H9 (cell line): ENCODE data around the gene LAMC3. TPM values are rescaled to one million over a fixed set of nuclear protein-coding genes. Genes with fewer than 3 reads are reported as not detected.

Source experiments
- DNase-seq: peaks from one replicate; pipeline ENCODE4 v3.0.0-alpha.2; 2017
- H2AFZ ChIP-seq: one replicate; pipeline ENCODE4 v1.6.1; 2013; ENCODE audit warnings: mild to moderate bottlenecking, low read length, control low read depth, moderate library complexity
- H2AK5ac ChIP-seq: 2 replicates; pipeline ENCODE4 v1.6.1; 2013; ENCODE audit warnings: low read length, control low read depth, mixed read lengths; ENCODE audit not compliant: insufficient read length
- H2BK120ac ChIP-seq: one replicate; pipeline ENCODE4 v1.6.1; 2013; ENCODE audit warnings: low read depth, mild to moderate bottlenecking, low read length, control low read depth, inconsistent platforms; ENCODE audit not compliant: poor library complexity, severe bottlenecking
- H2BK12ac ChIP-seq: 2 replicates; pipeline ENCODE4 v1.6.1; 2013; ENCODE audit warnings: low read length, control low read depth, mixed read lengths, low read depth; ENCODE audit not compliant: insufficient read length
- H2BK15ac ChIP-seq: 2 replicates; pipeline ENCODE4 v1.6.1; 2013; ENCODE audit warnings: low read depth, low read length, control low read depth
- H2BK20ac ChIP-seq: one replicate; pipeline ENCODE4 v1.6.1; 2013; ENCODE audit warnings: low read depth, mild to moderate bottlenecking, low read length, control low read depth, inconsistent platforms; ENCODE audit not compliant: poor library complexity, severe bottlenecking
- H2BK5ac ChIP-seq: 2 replicates; pipeline ENCODE4 v1.6.1; 2013; ENCODE audit warnings: low read length, control low read depth, mixed read lengths; ENCODE audit not compliant: insufficient read length
- H3K14ac ChIP-seq: 2 replicates; pipeline ENCODE4 v1.6.1; 2013; ENCODE audit warnings: low read length, control low read depth; ENCODE audit not compliant: insufficient read depth
- H3K18ac ChIP-seq: 2 replicates; pipeline ENCODE4 v1.6.1; 2013; ENCODE audit warnings: low read depth, mild to moderate bottlenecking, mixed read lengths, low read length, control low read depth; ENCODE audit not compliant: insufficient read length
- H3K23ac ChIP-seq: 2 replicates; pipeline ENCODE4 v1.6.1; 2013; ENCODE audit warnings: low read length, control low read depth, mixed read lengths, low read depth; ENCODE audit not compliant: insufficient read length
- H3K23me2 ChIP-seq: 2 replicates; pipeline ENCODE4 v1.6.1; 2013; ENCODE audit warnings: low read depth, mild to moderate bottlenecking, mixed read lengths, low read length, control low read depth; ENCODE audit not compliant: insufficient read length, poor library complexity, severe bottlenecking
- H3K27ac ChIP-seq: 2 replicates; pipeline ENCODE4 v1.5.1; 2013; ENCODE audit warnings: low read length, control low read depth, mixed read lengths, low read depth; ENCODE audit not compliant: insufficient read length
- H3K27me3 ChIP-seq: 2 replicates; pipeline ENCODE4 v1.6.1; 2013; ENCODE audit warnings: low read length, control low read depth, inconsistent platforms; ENCODE audit not compliant: insufficient read depth
- H3K4ac ChIP-seq: 2 replicates; pipeline ENCODE4 v1.6.1; 2013; ENCODE audit warnings: low read depth, mild to moderate bottlenecking, control low read depth, inconsistent platforms, low read length, moderate library complexity
- H3K4me1 ChIP-seq: 2 replicates; pipeline ENCODE4 v1.6.1; 2013; ENCODE audit warnings: low read length, control low read depth, inconsistent platforms; ENCODE audit not compliant: insufficient read depth
- H3K4me2 ChIP-seq: 2 replicates; pipeline ENCODE4 v1.6.1; 2013; ENCODE audit warnings: low read length, control low read depth, mixed read lengths; ENCODE audit not compliant: insufficient read length, insufficient read depth
- H3K56ac ChIP-seq: 2 replicates; pipeline ENCODE4 v1.6.1; 2013; ENCODE audit warnings: low read depth, mild to moderate bottlenecking, mixed read lengths, low read length, control low read depth; ENCODE audit not compliant: insufficient read length
- H3K79me1 ChIP-seq: 2 replicates; pipeline ENCODE4 v1.6.1; 2013; ENCODE audit warnings: low read depth, mild to moderate bottlenecking, moderate library complexity, low read length, control low read depth, inconsistent platforms; ENCODE audit not compliant: insufficient read depth, poor library complexity, severe bottlenecking
- H3K79me2 ChIP-seq: 2 replicates; pipeline ENCODE4 v1.6.1; 2013; ENCODE audit warnings: low read length, control low read depth, inconsistent platforms; ENCODE audit not compliant: insufficient read depth
- H3K9ac ChIP-seq: 2 replicates; pipeline ENCODE4 v1.6.1; 2013; ENCODE audit warnings: low read length, control low read depth, mixed read lengths; ENCODE audit not compliant: insufficient read length; ENCODE audit errors: extremely low read depth
- H3K9me3 ChIP-seq: one replicate; pipeline ENCODE4 v1.6.1; 2013; ENCODE audit warnings: low read depth, low read length, inconsistent platforms; ENCODE audit not compliant: control insufficient read depth
- H3T11ph ChIP-seq: one replicate; pipeline ENCODE4 v1.6.1; 2013; ENCODE audit warnings: mild to moderate bottlenecking, low read length, control low read depth, inconsistent platforms
- H4K20me1 ChIP-seq: one replicate; pipeline ENCODE4 v1.6.1; 2013; ENCODE audit not compliant: control insufficient read depth, insufficient read length, insufficient read depth
- H4K5ac ChIP-seq: 2 replicates; pipeline ENCODE4 v1.6.1; 2013; ENCODE audit warnings: low read depth, mild to moderate bottlenecking, mixed read lengths, low read length, control low read depth; ENCODE audit not compliant: insufficient read length
- H4K8ac ChIP-seq: replicated peaks from 2 replicates; pipeline ENCODE4 v1.6.1; 2013; ENCODE audit warnings: low read length, control low read depth, mixed read lengths, low read depth; ENCODE audit not compliant: insufficient read length
- H4K91ac ChIP-seq: 2 replicates; pipeline ENCODE4 v1.6.1; 2013; ENCODE audit warnings: low read depth, mild to moderate bottlenecking, moderate library complexity, mixed read lengths, low read length, control low read depth; ENCODE audit not compliant: insufficient read length
- H3K27ac Mint-ChIP-seq, 3 experiments: 2 replicates in 2 of 3; 3 replicates in 1 of 3; pipeline ENCODE4 v1.8.0; 2020 to 2021; ENCODE audit warnings: mixed read lengths in 3 of 3, mild to moderate bottlenecking in 1 of 3, moderate library complexity in 1 of 3
- H3K27me3 Mint-ChIP-seq: 2 replicates; pipeline ENCODE4 v1.8.0; 2021; ENCODE audit warnings: low read depth, mild to moderate bottlenecking, moderate library complexity, mixed read lengths
- H3K36me3 Mint-ChIP-seq, 3 experiments: 2 replicates in 2 of 3; 3 replicates in 1 of 3; pipeline ENCODE4 v1.8.0; 2020 to 2021; ENCODE audit warnings: low read depth in 3 of 3, mixed read lengths in 3 of 3; ENCODE audit not compliant: insufficient read depth in 1 of 3
- H3K4me1 Mint-ChIP-seq, 2 experiments: 2 replicates each; pipeline ENCODE4 v1.8.0; 2020; ENCODE audit warnings: mixed read lengths in 2 of 2
- H3K4me3 Mint-ChIP-seq, 2 experiments: 2 replicates in 1 of 2; 3 replicates in 1 of 2; pipeline ENCODE4 v1.8.0; 2020 to 2021; ENCODE audit warnings: mild to moderate bottlenecking in 2 of 2, mixed read lengths in 2 of 2, moderate library complexity in 1 of 2
- H3K9me3 Mint-ChIP-seq, 2 experiments: 2 replicates in 1 of 2; 3 replicates in 1 of 2; pipeline ENCODE4 v1.8.0; 2020; ENCODE audit warnings: mild to moderate bottlenecking in 2 of 2, mixed read lengths in 2 of 2, moderate library complexity in 1 of 2
- WGBS: extraction: QIAGEN DNeasy Blood & Tissue Kit; methylation state at CpG from one replicate; pipeline ENCODE4 v1.1.7; 2013; ENCODE audit warnings: missing lambda C conversion rate, low lambda C conversion rate, mixed read lengths; ENCODE audit not compliant: insufficient read length; ENCODE audit errors: extremely low coverage; 5-methylcytosine and 5-hydroxymethylcytosine counted together
- total RNA-seq: library from RNA; stranded (reverse); gene quantifications from 2 replicates; pipeline ENCODE4 v1.2.1, GENCODE V29; 2021
- TF ChIP-seq, protein P1 (sequence below): fragments of 200-600 bp; sonication (generic); conservative IDR thresholded peaks from 3 replicates; pipeline ENCODE4 v1.8.0; 2021; ENCODE audit warnings: antibody characterized with exemption, mild to moderate bottlenecking

Gene LAMC3
- total RNA-seq, 1 experiment from 2014 or later: 21.7 TPM

DNA sequence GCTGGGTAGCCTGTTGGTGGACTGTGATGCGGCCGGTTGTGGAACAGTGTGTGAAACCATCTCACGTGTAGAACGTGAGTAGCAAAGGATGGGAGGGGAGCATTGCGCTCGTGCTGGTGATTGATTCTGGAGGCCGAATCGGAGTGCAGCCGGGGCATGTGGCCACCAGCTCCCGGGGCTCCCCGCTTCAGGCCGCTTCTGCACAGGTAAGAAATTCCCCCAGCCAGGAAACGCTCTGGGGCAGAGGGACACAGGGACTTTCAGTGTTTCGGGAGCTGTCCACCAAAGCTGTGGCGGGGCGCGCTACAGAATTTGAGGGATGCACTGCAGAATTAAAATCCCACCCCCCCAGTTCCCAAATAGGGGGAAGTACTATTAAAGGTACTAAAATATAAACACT lies 41.9 kb downstream of the LAMC3 start:
- H3K23ac ChIP-seq: no peak overlapping the region

More for the DNA sequence above, 41.9 kb downstream of the LAMC3 start:
- TF ChIP-seq, protein P1, sequence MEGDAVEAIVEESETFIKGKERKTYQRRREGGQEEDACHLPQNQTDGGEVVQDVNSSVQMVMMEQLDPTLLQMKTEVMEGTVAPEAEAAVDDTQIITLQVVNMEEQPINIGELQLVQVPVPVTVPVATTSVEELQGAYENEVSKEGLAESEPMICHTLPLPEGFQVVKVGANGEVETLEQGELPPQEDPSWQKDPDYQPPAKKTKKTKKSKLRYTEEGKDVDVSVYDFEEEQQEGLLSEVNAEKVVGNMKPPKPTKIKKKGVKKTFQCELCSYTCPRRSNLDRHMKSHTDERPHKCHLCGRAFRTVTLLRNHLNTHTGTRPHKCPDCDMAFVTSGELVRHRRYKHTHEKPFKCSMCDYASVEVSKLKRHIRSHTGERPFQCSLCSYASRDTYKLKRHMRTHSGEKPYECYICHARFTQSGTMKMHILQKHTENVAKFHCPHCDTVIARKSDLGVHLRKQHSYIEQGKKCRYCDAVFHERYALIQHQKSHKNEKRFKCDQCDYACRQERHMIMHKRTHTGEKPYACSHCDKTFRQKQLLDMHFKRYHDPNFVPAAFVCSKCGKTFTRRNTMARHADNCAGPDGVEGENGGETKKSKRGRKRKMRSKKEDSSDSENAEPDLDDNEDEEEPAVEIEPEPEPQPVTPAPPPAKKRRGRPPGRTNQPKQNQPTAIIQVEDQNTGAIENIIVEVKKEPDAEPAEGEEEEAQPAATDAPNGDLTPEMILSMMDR: no peak
- no peak overlapping the region for H2BK5ac ChIP-seq
- no peak overlapping the region for H3K4me2 ChIP-seq
- peaks cover 5 to 13% (median 7%) of the 10 kb centered on the region in 3 experiments; a peak in 6 of 7 replicates for H3K36me3 Mint-ChIP-seq
- H3K27ac ChIP-seq: no peak overlapping the region
- no peak overlapping the region for H3K56ac ChIP-seq
- H4K5ac ChIP-seq: no peak overlapping the region
- H3K4me3 Mint-ChIP-seq: no peak overlapping the region
- H3K14ac ChIP-seq: no peak overlapping the region
- H4K20me1 ChIP-seq: no peaks in the 10 kb centered on the region
- H3K18ac ChIP-seq: no peak overlapping the region
- H3K9ac ChIP-seq: no peak overlapping the region
- no peaks in the 10 kb centered on the region for H3K4me1 ChIP-seq
- H3K27me3 ChIP-seq: no peaks in the 10 kb centered on the region
- H4K91ac ChIP-seq: no peak overlapping the region
- no peak overlapping the region for H2AFZ ChIP-seq
- no peak overlapping the region for H2BK12ac ChIP-seq
- no CpG with 5 or more reads among the region's 17 CpGs for WGBS
- H3K9me3 Mint-ChIP-seq: no peaks in the 10 kb centered on the region; a peak in 1 of 5 replicates
- no peak for DNase-seq
- H3K23me2 ChIP-seq: no peaks in the 10 kb centered on the region
- no peak overlapping the region for H2BK120ac ChIP-seq
- no peak overlapping the region for H3T11ph ChIP-seq
- H4K8ac ChIP-seq: no peak overlapping the region
- H3K4me1 Mint-ChIP-seq: no peaks in the 10 kb centered on the region
- no peak overlapping the region for H3K4ac ChIP-seq
- H3K27ac Mint-ChIP-seq: no peak overlapping the region
- no peaks in the 10 kb centered on the region for H3K79me1 ChIP-seq
- no peak overlapping the region for H2AK5ac ChIP-seq
- H2BK20ac ChIP-seq: no peak overlapping the region
- H3K79me2 ChIP-seq: no peaks in the 10 kb centered on the region
- H3K9me3 ChIP-seq: no peaks in the 10 kb centered on the region
- no peaks in the 10 kb centered on the region for H3K27me3 Mint-ChIP-seq
- H2BK15ac ChIP-seq: no peak overlapping the region
